ENCODE results near the gene PSD2.

The PSD2 gene

DNA sequence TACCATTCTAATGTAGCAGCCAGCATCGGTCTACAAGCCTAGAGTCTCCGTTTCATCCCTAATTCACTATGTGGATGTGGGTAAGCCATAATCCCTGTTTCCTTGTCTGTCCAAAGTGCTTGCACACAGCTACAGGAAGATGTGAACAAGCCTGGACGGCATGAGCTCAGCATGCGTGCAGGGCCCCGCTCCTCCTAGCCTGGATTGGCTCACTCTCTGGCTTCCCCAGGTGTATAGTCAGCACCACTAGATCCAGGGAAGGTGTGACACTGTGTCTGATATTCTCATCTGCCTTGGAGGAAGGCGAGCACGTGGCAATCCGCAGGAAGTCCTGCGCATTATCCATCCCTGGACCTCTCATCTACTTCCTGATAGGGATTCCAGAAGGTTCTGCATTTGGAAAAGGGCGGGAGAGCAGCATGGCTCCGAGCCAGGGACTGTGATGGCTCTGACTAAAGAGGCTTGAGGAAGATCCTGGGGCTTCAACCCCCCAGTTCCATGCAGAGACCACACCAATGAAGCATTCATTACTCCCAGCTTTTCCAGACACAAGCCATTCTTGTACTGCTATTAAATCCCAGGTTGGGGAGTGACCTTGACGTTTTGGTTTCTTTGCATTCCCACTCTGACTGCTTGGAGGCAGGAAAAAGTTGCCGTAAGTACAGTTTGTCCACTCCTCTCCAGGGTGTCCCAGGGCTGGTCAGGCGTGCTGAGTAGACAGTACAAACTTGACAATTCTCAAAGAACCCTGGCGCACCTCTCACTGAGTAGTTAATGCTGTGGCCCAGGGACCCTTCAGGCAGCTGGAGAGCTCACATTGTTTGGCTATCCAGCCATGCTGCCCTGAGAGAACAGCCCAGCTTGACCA is 65.6 kb downstream of the PSD2 start:
- H3K27me3 ChIP-seq (ENCODE audit: insufficient read depth, poor library complexity, severe bottlenecking) = no peaks in the 10 kb centered on the region
- H3K27ac ChIP-seq (replicated peaks) = no peak overlapping the region
- H3K4me3 ChIP-seq (replicated peaks; ENCODE audit: insufficient read depth, low read length) = no peak overlapping the region
- no peak for DNase-seq (ENCODE audit: low read depth in 1 of 2, low spot score in 1 of 2)
- no peak for TF ChIP-seq SPI1 (IDR thresholded peaks at IDR 0.05; ENCODE audit: borderline replicate concordance, low read depth)
- no peak for TF ChIP-seq POLR2AphosphoS5 (IDR thresholded peaks at IDR 0.05; ENCODE audit: low read depth)
- TF ChIP-seq CTCF (IDR thresholded peaks at IDR 0.05; ENCODE audit: insufficient read depth, low read length) = no peak
- TF ChIP-seq GABPA (IDR thresholded peaks at IDR 0.05; ENCODE audit: low read depth) = no peak
- TF ChIP-seq, protein P1, sequence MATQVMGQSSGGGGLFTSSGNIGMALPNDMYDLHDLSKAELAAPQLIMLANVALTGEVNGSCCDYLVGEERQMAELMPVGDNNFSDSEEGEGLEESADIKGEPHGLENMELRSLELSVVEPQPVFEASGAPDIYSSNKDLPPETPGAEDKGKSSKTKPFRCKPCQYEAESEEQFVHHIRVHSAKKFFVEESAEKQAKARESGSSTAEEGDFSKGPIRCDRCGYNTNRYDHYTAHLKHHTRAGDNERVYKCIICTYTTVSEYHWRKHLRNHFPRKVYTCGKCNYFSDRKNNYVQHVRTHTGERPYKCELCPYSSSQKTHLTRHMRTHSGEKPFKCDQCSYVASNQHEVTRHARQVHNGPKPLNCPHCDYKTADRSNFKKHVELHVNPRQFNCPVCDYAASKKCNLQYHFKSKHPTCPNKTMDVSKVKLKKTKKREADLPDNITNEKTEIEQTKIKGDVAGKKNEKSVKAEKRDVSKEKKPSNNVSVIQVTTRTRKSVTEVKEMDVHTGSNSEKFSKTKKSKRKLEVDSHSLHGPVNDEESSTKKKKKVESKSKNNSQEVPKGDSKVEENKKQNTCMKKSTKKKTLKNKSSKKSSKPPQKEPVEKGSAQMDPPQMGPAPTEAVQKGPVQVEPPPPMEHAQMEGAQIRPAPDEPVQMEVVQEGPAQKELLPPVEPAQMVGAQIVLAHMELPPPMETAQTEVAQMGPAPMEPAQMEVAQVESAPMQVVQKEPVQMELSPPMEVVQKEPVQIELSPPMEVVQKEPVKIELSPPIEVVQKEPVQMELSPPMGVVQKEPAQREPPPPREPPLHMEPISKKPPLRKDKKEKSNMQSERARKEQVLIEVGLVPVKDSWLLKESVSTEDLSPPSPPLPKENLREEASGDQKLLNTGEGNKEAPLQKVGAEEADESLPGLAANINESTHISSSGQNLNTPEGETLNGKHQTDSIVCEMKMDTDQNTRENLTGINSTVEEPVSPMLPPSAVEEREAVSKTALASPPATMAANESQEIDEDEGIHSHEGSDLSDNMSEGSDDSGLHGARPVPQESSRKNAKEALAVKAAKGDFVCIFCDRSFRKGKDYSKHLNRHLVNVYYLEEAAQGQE (IDR thresholded peaks at IDR 0.05; ENCODE audit: insufficient replicate concordance, low read depth) = no peak

DNA sequence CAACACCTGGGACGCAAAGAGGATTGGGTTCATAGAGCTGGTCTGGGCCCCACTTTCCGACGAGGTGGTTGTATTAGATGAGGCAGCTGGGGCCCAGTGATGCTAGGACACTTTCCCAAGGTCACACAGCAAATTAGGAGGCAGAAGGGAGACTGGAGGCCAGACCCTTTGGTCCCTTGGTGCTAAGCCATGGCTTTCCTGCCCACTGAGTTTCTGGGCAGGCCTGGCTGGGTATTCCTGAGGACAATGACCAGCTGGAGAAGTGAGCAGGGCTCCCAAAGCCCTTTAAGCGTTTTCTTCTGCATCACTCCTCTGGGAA is 66.2 kb downstream of the PSD2 start:
- no peak for DNase-seq (ENCODE audit: low read depth in 1 of 2, low spot score in 1 of 2)
- no peak overlapping the region for H3K27ac ChIP-seq (replicated peaks)
- TF ChIP-seq CTCF (IDR thresholded peaks at IDR 0.05; ENCODE audit: insufficient read depth, low read length) = no peak
- no peak for TF ChIP-seq POLR2AphosphoS5 (IDR thresholded peaks at IDR 0.05; ENCODE audit: low read depth)
- TF ChIP-seq, protein P1 (IDR thresholded peaks at IDR 0.05; ENCODE audit: insufficient replicate concordance, low read depth) = no peak
- TF ChIP-seq GABPA (IDR thresholded peaks at IDR 0.05; ENCODE audit: low read depth) = no peak
- TF ChIP-seq SPI1 (IDR thresholded peaks at IDR 0.05; ENCODE audit: borderline replicate concordance, low read depth) = no peak

DNA sequence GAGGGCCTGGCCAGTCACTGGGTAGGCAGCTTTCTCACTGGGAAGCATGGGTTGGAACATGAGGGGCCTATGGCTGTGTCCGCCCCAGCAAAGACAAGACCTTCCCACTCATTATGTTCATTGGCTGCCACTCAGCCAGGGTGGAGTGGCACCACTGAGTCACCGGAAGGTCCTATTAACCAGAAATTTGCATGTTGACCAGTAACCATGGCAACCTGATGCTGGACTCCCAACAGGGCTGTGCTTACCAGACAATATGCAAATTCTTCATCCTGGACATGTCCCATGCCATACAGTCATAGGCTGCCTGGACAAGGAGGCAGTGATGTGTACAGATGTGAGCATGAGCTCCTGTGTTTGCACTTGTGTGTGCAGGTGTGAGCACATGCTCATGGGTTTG is 66.7 kb downstream of the PSD2 start:
- no peak overlapping the region for H3K4me3 ChIP-seq (replicated peaks; ENCODE audit: insufficient read depth, low read length)
- no peaks in the 10 kb centered on the region for H3K27me3 ChIP-seq (ENCODE audit: insufficient read depth, poor library complexity, severe bottlenecking)
- no peak for DNase-seq (ENCODE audit: low read depth in 1 of 2, low spot score in 1 of 2)
- no peak overlapping the region for H3K27ac ChIP-seq (replicated peaks)
- TF ChIP-seq, protein P1 (IDR thresholded peaks at IDR 0.05; ENCODE audit: insufficient replicate concordance, low read depth) = no peak
- TF ChIP-seq GABPA (IDR thresholded peaks at IDR 0.05; ENCODE audit: low read depth) (no peak), POLR2AphosphoS5 (IDR thresholded peaks at IDR 0.05; ENCODE audit: low read depth) (no peak)

More for the DNA sequence above, 66.2 kb downstream of the PSD2 start:
- Histone ChIP-seq H3K27me3 (ENCODE audit: insufficient read depth, poor library complexity, severe bottlenecking) (no peaks in the 10 kb centered on the region), H3K4me3 (replicated peaks; ENCODE audit: insufficient read depth, low read length) (no peak overlapping the region)

Measured in HL-60 (cell line).